NT2/D1 (cell line): ENCODE measurements around the gene WNT3A.

Experiments
- DNase-seq: peaks from one replicate; pipeline ENCODE4 v3.0.0-alpha.2; 2011; ENCODE audit warnings: low read depth, low spot score
- H3K27me3 ChIP-seq: 2 replicates; pipeline ENCODE4 v1.6.0; 2011; ENCODE audit warnings: mild to moderate bottlenecking; ENCODE audit not compliant: insufficient read length, insufficient read depth
- H3K36me3 ChIP-seq: 2 replicates; pipeline ENCODE4 v1.6.1; 2011; ENCODE audit warnings: mild to moderate bottlenecking, low read length, mixed read lengths; ENCODE audit not compliant: insufficient read depth, insufficient read length
- H3K4me1 ChIP-seq: 2 replicates; pipeline ENCODE4 v1.5.1; 2011; ENCODE audit not compliant: insufficient read depth, insufficient read length
- H3K4me3 ChIP-seq: 2 replicates; pipeline ENCODE4 v1.5.1; 2011; ENCODE audit warnings: low read depth; ENCODE audit not compliant: insufficient read length
- H3K9ac ChIP-seq: 2 replicates; pipeline ENCODE4 v1.6.0; 2011; ENCODE audit warnings: low read depth; ENCODE audit not compliant: insufficient read length
- H3K9me3 ChIP-seq: 2 replicates; pipeline ENCODE4 v1.5.1; 2011; ENCODE audit warnings: mild to moderate bottlenecking, low read length; ENCODE audit not compliant: insufficient read depth
- SUZ12 ChIP-seq: IDR thresholded peaks from 2 replicates; pipeline ENCODE4 v1.6.1; 2011; ENCODE audit not compliant: insufficient read length, insufficient read depth; ENCODE audit errors: extremely low read depth
- YY1 ChIP-seq: IDR thresholded peaks from 2 replicates; pipeline ENCODE4 v1.6.1; 2011; ENCODE audit not compliant: insufficient read length, insufficient read depth
- ZNF274 ChIP-seq: IDR thresholded peaks from 2 replicates; pipeline ENCODE4 v1.6.1; 2011; ENCODE audit warnings: mild to moderate bottlenecking, low read depth, low read length

Gene WNT3A

DNA sequence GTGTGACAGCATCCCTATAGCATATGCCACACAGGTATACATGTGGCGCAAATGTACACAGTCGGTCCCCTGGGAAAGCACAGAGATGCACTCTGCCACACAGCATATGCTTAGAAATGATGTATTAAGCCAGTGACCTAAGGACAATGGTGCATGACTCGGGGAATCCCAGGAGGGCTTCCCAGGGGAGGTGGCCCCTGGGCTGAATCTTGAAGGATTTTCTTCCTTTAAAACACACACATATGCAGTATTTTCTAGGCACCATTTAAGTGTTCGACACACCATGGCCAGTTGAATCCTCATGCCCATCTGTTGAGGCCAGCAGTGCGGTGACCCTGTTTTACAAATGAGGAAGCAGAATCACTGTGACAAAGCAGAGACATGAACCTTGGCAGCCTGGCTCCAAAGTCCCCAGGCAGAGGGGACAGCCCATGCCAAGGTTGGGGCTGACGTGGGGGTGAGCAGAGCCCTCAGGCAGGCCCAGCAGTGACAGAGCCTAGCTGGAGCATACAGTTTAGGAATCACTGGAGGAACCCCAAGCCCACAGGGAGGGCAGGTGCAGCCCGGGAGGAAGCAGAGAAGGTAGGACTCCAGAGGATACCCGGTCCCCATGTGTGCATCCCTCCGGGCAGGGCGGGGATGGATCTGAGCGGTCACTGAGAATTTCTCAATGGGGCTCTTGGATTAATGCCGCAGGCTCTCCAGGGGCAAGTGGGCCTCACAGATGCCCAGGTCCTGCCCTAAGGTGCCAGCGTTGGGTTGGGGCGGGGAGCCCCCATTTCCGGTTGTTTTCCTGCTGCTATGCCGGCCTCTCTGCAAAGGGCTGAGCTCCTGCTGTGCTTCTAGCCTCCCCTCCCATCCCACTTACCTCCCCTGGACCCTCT, 28.4 kb downstream of the WNT3A start:
- H3K9me3 ChIP-seq, result no peaks in the 10 kb centered on the region; the same call in 1 of the 2 replicates
- H3K36me3 ChIP-seq, result no peaks in the 10 kb centered on the region
- H3K4me3 ChIP-seq, result no peak overlapping the region
- TF ChIP-seq SUZ12, result no peak
- TF ChIP-seq ZNF274, result no peak
- TF ChIP-seq YY1, result no peak
- no peak overlapping the region for H3K9ac ChIP-seq
- H3K4me1 ChIP-seq, result peaks cover 26% of the 10 kb centered on the region
- H3K27me3 ChIP-seq, result peaks cover 36% of the 10 kb centered on the region
- no peak for DNase-seq

DNA sequence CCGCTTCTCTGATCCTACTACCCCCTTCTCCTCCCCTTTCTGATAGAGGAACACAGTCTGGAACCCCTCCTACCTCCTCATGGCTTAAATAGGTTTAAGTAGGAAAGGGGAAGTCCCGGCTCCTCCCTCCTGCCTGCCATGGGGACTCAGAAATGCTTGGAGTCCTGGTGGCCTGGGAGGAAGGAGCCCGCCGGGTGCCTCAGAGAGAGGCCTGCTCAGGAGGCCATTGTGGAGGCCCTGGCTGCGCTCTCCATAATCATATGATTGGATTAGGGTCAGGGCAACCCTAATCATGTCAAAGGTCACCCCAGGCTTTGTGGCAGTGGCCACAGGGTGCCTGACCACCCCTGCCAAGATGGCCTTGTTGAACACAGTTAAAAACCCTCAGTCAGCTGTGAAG, 29.0 kb downstream of the WNT3A start:
- Histone ChIP-seq H3K4me3 (no peak overlapping the region), H3K9me3 (no peaks in the 10 kb centered on the region; the same call in 1 of the 2 replicates), H3K27me3 (peaks cover 37% of the 10 kb centered on the region), H3K4me1 (peaks cover 23% of the 10 kb centered on the region), H3K9ac (no peak overlapping the region), H3K36me3 (no peaks in the 10 kb centered on the region)
- no peak for DNase-seq
- TF ChIP-seq YY1 (no peak), SUZ12 (no peak), ZNF274 (no peak)

DNA sequence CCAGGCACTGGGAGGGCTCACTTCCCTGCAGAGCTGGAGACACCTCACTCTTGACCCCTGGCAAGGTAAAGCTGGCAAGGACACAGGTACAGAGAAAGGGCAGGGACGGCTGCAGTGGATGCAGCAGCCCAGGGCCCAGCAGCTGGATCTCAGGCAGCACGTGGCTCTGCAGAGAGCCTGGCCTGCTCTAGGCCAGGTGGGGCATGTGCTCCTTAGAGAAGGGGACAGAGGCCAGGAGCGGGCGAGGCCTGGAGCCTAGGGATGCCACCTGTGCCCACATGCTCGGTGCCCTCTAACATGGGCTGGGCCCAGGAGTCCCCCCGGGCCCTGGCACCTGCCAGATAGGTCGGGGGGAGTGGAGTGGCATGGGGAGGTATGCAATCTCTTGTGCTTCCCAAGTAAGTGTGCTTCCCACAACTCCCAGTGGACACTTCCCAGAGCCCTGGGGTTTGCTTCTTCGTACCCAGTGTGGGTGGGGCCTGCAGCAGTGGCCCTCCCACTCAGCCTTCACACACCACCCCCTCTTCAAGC, 30.0 kb downstream of the WNT3A start:
- TF ChIP-seq YY1, result no peak
- no peak for TF ChIP-seq SUZ12
- no peak for TF ChIP-seq ZNF274
- no peaks in the 10 kb centered on the region for H3K36me3 ChIP-seq
- peaks cover 46% of the 10 kb centered on the region for H3K27me3 ChIP-seq
- DNase-seq, result no peak
- no peaks in the 10 kb centered on the region; the same call in 1 of the 2 replicates for H3K9me3 ChIP-seq
- peaks cover 23% of the 10 kb centered on the region for H3K4me1 ChIP-seq
- no peak overlapping the region for H3K4me3 ChIP-seq
- H3K9ac ChIP-seq, result peak overlapping the region; percentile 51

DNA sequence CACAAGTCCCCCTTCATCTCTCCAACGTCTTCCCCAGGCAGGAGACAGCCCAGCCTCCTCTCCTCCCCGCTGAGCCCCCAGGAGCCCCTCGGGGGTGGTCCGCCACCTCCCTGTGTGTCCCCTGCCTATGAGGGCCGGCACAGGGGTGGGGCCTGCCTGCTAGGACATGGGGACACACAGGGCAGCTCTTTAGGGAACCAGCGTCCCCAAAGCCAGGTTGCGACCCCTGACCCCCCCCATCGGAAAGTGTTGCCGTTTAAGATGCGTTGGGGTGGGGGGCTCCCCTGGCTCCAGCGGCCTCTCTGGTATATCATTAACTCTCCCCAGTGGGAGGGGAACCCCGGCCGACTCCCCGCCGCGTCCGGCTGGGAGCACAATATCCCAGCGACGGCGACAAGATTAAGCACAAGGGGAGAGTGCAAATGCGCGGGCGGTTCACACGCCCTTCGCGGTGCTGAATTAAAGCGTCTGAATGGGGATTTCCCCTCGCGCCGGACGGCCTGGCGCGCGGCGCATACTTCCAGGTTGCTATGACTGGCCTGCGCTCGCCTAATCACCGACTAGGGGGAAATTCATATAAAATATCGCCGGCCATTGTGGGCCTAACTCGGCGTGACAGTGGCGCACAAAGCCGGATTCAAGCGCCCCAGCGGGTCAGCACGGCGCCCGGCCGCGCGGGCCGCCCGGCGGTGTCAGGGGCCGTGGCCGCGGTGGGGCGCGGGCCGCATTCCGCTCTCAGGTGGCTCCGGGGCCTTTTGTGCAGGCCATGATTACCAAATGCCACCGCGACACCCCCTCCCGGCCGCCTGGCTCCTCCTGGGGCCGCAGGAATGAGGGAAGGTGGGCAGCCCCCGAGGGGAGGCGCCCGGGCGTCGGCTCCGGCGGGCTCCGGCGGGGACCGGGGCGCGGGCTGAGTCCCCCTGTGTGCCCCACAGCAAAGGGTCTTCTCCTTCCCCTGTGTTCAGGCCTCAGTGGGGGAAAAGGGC, 30.9 kb downstream of the WNT3A start:
- H3K27me3 ChIP-seq, result peaks cover 49% of the 10 kb centered on the region
- H3K9ac ChIP-seq, result peak overlapping the region; percentile 73
- H3K4me1 ChIP-seq, result peaks cover 23% of the 10 kb centered on the region
- no peaks in the 10 kb centered on the region for H3K36me3 ChIP-seq
- H3K9me3 ChIP-seq, result no peaks in the 10 kb centered on the region; the same call in 1 of the 2 replicates
- TF ChIP-seq YY1, result no peak
- TF ChIP-seq SUZ12, result peak; percentile 58
- no peak for DNase-seq
- peak overlapping the region; percentile 40 for H3K4me3 ChIP-seq

DNA sequence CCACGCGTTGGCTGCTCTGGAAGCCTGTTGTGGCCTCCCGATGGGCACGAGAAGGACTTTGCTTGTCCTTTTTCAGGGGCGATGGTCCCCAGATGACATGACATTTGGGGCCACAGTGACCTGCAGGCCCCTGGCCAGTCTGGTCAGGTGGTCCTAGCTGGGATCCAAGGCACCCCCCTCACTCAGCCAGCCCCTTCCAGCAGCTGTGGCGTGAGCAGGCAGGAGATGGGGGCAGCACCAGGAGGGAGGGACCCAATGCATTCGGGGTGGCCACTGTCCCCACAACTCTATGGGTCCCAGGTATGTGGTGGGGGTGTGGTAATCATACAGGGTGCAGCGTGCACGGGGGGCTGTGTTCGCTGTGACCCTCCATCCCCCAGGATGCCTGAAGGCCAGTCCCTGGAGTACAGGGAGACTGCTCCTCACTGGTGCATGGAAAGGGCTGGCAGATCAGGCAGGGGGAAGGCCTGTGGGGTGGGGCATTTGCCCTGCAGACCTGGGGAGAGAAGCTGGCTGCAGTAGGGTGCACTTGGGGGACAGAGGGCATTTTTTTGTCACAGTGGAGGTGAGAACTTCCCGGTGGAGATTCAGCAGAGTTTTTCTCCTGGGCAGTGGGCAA, 31.7 kb downstream of the WNT3A start:
- Histone ChIP-seq H3K9me3 (no peaks in the 10 kb centered on the region; the same call in 1 of the 2 replicates), H3K9ac (peak overlapping the region; percentile 73), H3K36me3 (no peaks in the 10 kb centered on the region), H3K4me1 (peaks cover 23% of the 10 kb centered on the region), H3K27me3 (peaks cover 51% of the 10 kb centered on the region), H3K4me3 (peak overlapping the region; percentile 40)
- no peak for DNase-seq
- TF ChIP-seq YY1 (no peak), ZNF274 (no peak), SUZ12 (no peak)

DNA sequence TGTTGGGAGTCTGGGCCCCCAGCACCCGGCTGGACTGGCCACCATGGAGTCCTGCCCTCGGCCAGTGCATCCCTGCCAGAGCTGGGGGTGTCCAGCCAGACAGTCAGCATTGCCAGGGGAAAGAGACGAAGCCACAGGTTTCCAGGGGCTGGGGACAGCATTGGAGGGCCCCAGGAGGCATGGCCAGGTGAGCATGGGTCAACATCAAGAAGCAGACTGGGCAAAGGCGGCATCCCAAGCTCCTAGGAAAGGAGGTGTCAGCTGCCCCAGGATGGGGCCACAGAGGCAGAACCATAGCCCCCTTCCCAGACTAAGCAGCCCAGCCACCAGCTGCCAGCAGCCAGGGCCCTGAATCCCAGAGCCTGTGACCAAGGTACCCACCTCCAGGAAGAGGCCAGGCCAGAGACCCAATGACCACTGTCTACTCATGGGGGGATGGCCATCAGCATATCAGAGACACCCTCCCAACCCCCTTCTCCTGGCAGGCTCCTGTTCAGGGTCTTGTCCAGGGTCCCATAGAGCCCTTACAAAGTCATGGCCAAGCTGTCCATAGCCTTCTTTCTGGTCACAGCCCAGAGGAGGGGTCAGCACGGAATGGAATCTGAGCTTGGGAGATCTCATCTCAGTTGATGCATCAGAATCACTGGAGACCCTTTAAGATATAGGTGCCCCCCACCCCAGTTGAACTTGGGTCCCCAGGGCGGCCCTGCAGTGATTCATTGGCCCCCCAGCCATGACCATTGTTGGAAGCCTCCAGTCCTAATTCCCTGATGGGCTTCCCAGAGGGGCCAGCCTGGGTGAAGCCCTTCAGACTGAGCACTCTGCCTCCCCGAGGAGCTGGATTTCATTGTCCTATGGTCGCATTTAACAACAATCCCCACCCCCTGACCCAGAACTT, 32.5 kb downstream of the WNT3A start:
- Histone ChIP-seq H3K9ac (no peak overlapping the region), H3K27me3 (peaks cover 51% of the 10 kb centered on the region), H3K4me3 (no peak overlapping the region), H3K36me3 (no peaks in the 10 kb centered on the region), H3K4me1 (peaks cover 23% of the 10 kb centered on the region), H3K9me3 (no peaks in the 10 kb centered on the region)
- DNase-seq, result no peak
- no peak for TF ChIP-seq ZNF274
- TF ChIP-seq YY1, result no peak
- no peak for TF ChIP-seq SUZ12
